Stimulated activated CD8-positive, alpha-beta memory T cell treated with anti-CD3 and anti-CD28 coated beads, Interleukin-15, amount 100 ng/mL, for 4 hours (primary cell): ENCODE data around the gene IL12RB2.
"Not testable (repeated sequence)": the region's sequence is repeated elsewhere in the genome, so short reads cannot be mapped to it uniquely, and the experiment has no call there.

ENCODE experiments used
- DNase-seq, 2 donors: peaks; one replicate each; pipeline ENCODE4 v3.0.0-alpha.2; 2020; ENCODE audit warnings: low read depth in 2 of 2

IL12RB2 gene

DNA sequence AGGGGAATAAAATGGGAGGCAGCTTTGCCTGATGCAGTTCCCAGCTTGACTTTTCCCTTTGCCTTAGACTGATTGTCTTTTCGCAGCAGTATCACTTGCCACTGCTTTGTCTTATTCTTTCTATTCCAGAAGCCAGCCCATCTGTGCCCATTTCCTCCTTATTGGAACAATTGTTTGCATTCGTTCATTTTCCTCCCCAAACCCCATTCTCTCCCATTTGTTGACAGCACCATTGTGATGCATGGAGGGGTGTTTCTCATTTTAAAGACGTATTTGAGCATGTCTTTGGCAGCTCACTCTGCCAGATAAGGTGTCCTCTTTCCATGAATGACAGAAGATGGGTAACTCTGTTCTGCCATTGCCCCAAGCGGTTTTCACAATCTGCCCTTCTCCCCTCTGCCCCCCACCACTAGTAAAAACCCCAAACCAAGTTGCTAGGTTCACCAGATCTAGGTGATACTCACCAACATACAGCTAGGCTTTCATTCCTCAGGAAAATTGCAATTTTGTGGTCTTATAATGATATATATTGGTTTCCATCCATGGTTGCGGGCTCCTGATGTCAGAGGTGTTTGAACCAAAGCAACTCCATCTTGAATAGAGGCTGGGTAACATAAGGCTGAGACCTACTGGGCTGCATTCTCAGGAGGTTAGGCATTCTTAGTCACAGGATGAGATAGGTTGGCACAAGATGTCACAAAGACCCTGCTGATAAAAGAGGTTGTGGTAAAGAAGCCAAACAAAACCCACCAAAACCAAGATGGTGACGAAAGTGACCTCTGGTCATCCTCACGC, 91.7 kb downstream of the IL12RB2 start:
- DNase-seq = no peak

GRCh38 chr1:67400029-67400786, 92.5 kb downstream of the IL12RB2 start:
- DNase-seq = not testable (repeated sequence)

DNA sequence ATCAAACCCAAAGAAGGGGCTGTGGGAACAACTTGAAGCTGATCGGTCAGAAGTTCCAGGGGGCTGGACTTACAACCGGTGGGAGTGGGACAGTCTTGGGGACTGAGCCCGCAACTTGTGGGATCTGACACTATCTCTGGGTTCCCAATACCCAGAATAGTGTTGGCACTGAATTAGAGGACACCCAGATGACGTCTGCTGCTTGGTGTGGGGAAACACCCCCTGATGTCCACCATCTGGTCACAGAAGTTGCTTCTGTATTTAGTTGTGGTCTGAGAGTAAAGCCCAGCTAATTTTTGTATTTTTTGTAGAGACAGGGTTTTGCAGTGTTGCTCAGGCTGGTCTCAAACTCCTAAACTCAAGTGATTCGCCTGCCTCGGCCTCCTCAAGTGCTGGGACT, 93.8 kb downstream of the IL12RB2 start:
- no peak for DNase-seq

DNA sequence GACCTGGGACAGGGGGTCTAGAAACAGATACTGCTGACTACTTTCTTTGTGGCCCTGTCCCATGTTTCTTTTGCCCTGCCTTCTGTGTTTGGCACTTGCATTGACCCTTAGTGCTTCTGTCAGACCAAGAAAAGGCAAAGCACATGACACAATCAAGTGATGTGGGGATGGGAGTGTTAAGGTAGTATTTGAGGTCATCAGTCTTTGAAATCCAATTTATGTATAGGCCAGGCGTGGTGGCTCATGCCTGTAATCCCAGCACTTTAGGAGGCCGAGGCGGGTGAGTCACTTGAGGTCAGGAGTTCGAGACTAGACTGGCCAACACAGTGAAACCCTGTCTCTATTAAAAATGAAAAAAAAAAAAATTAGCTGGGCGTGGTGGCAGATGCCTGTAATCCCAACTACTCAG, 96.5 kb downstream of the IL12RB2 start:
- DNase-seq = no peak

DNA sequence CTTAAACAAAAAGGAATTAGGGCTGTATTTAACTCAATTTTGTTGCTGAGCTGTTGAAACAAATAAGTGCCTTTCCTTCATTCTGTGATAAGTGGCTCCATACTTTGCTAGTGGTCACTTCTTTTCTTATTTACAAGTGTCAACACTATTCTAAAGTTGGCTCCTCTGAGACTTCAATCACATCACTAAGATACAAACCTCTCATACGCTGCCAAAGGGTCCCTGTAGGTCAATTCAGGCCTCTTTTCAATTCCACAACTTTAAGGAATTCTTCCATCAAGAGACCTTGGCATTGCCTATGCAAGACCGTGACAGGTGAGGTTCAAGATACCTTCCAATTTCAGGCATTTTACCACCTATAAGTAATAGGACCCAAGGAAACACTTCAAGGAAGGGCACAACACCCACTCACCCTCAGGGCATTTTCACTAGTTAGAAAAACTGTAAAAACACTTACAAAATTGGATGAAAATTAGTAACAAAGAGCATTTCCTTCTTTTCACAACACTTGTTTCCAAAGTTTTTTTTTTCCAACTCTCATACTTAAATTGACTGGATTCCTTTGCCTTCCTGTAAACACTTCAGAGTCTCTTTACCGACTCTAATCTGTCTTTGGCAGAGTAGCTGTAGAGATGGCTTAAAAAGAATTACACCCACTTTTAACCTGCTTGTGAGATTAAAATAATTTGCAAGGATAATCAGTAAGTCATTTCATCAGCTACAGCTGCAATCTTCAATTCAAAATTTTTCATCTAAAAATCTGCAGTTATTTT, 98.0 kb downstream of the IL12RB2 start:
- no peak for DNase-seq

DNA sequence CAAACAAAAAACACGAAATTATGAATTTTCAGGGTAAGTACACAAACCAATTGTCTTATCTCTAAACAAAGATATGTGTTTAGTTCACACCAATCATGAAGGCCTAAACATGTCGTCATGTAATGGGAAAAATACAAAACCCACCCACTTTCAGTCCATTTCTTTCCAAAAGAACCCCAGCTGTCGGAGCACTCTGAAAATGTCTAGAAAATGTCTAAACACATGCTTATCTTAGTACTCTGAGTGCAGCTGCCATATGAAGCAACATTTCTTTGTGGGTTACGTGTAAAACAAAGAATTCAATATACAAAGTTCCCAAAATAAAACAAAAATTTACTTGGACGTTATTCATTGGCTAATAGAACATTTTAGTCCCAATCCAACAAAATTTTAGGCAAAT, 99.8 kb downstream of the IL12RB2 start:
- no peak for DNase-seq

DNA sequence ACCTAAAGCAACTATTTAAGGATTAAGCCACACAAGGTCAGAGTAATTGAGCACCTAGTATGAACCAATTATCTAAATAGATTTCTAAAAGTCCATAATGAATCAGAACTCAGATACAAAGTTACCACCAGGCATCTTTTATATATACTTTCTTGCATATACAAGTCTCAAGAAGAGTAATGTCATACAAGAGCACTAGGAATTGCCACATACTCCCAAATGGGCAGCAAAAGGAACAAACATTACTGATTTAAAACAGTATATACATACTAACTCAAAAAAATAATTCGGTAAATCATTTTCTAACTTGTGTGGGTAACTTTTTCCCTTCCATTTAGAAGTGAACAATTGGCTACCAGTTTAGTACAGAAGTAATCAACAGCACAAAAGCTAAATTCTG, 100.5 kb downstream of the IL12RB2 start:
- DNase-seq = no peak

DNA sequence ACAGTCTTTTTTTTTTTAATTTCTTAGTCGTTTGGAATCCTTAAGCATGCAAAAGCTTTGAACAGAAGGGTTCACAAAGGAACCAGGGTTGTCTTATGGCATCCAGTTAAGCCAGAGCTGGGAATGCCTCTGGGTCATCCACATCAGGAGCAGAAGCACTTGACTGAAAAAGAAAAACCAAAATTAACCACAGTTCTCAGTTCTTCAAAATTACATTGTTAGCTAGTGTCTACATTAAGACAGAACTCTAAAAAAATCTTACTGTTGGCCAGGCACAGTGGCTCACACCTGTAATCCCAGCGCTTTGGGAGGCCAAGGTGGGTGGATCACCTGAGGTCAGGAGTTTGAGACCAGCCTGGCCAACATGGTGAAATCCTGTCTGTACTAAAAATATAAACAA, 105.4 kb downstream of the IL12RB2 start:
- not testable (repeated sequence) for DNase-seq

DNA sequence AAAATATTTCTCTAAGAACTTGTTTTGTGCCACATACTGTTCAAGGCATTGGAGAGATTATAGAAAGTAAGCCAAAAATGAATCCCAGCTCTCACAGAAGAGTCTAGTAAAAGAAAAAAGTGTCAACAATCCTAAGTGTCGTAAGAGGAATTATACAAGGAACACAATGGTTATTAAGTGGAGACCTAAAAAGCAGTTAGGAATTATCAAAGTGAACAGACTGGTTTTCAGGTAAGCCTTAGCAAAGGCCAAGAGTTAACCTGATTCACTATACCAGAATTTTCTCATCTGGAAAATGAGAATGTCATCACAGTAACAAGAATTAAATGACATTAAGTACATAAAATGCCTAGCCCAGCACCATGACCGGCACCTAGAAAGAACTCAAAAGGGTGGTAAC, 106.9 kb downstream of the IL12RB2 start:
- no peak for DNase-seq

- DNase-seq = no peak
Measured at GRCh38 chr1:67415041-67415440, 107.4 kb downstream of the IL12RB2 start.

- not testable (repeated sequence) for DNase-seq
Measured at GRCh38 chr1:67417733-67418132, 110.1 kb downstream of the IL12RB2 start.

DNA sequence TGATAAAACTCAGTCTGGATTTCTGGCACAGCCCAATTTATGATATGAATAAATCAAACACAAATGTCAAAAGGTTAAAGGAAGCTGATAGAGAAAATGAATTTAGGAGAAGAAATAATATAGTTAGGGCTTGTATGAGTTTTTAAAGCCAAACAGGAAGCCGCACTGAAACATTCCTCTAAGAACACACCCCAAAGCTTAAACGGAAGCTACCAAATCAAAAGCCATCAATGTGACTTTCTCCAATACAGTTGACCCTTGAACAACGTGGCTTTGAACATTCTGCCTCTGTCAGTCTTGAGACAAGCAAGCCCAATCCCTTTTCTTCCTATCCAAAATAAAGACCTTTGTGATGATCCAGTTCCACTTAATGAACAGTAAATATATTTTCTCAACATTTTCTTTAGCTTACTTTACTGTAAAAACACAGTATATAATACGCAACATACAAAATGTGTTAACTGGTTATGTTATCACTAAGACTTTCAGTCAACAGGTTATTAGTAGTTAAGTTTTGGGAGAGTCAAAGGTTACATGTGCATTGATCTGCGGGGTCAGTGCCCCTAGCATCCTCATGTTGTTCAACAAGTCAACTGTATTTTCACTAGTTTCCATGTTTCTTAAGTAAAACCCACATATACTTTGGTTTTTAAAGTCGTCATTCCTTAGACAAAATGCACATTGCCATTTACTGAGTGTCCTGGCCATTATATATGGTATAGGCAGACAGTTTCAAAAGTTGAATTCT, 111.3 kb downstream of the IL12RB2 start:
- DNase-seq = no peak

- no peak for DNase-seq
Measured at GRCh38 chr1:67420835-67421492, 113.3 kb downstream of the IL12RB2 start.

GRCh38 chr1:67427465-67427864, 119.8 kb downstream of the IL12RB2 start:
- DNase-seq = no peak

GRCh38 chr1:67427947-67428346, 120.3 kb downstream of the IL12RB2 start:
- DNase-seq = no peak

- peak; percentile 29 to 57 for DNase-seq
Measured at GRCh38 chr1:67429011-67429527, 121.4 kb downstream of the IL12RB2 start.

DNA sequence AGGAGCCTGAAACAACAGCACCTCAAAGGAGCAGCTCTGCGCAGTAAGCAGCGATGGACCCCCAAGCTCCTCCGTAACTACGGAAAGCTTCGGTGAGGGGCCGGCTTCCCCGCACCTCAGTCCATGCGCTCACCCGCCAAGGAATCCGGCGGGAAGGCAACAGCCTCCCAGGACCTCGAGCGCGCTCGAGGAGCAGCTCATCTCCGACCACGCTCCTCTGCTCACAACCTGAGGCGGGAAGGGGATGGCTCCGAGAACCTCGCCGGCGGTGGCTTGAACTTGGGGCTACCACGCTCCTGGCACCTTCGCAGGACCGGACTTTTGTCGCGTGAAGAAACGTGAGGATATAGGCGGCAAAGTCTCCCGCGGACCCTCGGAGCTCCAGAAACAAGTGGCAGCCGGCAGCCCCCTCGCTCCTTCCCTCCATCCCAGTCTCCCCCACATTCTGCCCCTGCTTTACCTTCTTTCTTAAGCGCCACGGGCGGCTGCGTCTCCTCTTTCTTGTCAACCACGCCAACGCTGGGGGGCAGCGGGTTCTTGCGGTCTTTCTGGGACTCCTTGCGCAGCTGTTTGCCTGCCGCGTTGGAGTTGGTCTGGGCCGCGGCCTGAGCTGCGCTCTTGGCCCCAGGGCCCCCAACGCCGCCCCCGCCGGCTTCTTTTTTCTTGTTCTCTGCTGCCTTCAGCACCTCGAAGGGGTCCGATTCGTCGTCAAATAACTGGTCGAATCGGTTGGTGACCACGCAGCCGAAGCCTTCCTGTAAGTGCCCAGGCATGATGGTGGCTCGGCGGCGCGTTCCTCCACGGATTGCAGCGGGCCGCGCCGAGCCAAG, 122.1 kb downstream of the IL12RB2 start:
- DNase-seq = peak in 1 of 2 donors; percentile 12

- peak; percentile 91 to 95 for DNase-seq
Measured at GRCh38 chr1:67430358-67431155, 122.9 kb downstream of the IL12RB2 start, which contains the start of gene SERBP1. Gene SERBP1, minus strand, starts transcription at chr1:67430402. Its CDS starts 102 bp downstream, at chr1:67430300.
